ENCODE results near the gene FASN.

The FASN gene

GRCh38 chr17:82117139-82118090, 19.4 kb upstream of the FASN start:
- DNase-seq (ENCODE audit: low read depth), result no peak

DNA sequence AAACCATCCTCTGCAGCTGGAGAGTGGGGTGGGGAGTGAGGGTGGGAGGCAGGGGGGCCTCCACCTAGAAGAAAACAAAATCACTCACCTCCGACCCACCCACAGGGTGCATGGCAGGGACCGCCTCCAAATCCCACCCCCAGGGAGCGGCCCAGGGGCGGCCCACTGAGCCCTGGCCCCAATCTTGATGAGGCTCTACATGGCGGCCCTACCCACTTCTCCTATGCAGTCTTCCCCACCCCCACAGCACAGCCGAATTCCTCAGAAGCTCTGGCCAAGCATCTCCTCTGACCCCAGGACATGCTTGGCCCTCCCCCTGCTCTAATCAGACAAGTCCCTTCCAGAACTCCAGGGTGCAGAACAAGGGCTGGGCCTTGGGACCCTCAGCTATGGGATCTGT, 18.2 kb upstream of the FASN start:
- no peak for DNase-seq (ENCODE audit: low read depth)

DNA sequence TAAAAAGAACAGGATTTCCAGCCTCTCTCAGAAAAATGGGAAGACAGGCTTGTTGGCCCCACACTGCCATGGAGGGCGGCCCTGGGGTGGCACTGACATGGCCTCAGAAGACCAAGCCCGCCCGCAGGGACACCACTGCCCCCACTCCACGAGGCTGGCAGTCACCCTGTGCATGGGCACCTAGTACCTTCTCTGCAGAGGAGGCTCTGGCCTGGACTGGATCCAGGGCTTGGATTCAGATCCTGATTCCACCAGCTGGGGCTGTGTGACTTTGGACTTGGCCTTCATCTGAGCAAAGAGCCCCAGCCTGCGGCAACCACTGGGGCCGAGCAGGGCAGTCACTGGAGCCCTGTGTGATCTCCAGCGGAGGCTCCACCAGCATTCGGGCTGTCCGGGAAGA, 16.8 kb upstream of the FASN start:
- no peak for DNase-seq (ENCODE audit: low read depth)

DNA sequence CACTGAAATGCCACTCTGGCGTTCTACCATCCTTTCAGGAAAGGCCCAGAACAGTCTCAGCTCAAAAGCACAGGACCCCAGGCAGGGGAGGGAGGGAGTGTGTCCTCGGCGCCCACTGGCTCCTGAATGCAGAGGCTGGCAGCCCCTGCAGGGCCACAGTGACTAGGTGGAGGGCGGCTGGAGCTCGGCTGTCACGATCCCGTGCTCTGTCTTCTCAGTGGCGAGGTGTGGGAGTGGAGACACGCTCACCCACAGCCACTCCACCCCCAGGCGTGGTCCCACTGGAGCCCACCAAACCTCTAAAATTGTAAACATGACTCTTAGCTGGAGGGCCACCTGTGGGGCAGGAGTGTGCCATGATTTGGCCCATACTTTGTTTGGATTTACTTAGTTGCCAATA, 16.4 kb upstream of the FASN start:
- DNase-seq (ENCODE audit: low read depth), result no peak

DNA sequence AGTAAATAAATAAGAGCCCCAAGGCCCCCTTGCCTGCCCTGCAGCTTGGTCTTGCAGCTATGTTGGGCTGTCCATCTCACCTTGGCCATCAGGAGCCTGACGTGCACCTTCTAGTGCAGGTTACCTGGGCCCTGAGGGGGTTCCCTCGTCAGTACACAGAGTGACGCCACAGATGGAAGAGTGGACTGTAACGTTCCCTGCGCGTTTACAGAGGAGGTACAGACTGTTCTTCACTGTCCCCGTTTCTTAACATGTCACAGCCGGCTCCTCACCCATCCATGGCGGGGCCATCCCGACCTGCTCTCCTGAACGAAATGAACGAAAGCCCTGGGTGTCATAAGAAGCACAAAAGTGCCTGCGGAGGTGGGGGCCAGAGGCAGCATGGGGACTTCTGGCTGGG, 15.9 kb upstream of the FASN start:
- DNase-seq (ENCODE audit: low read depth), result no peak

- no peak for DNase-seq (ENCODE audit: low read depth)
Measured at GRCh38 chr17:82113422-82113821, 15.4 kb upstream of the FASN start.

GRCh38 chr17:82112914-82113311, 14.9 kb upstream of the FASN start:
- DNase-seq (ENCODE audit: low read depth), result no peak

DNA sequence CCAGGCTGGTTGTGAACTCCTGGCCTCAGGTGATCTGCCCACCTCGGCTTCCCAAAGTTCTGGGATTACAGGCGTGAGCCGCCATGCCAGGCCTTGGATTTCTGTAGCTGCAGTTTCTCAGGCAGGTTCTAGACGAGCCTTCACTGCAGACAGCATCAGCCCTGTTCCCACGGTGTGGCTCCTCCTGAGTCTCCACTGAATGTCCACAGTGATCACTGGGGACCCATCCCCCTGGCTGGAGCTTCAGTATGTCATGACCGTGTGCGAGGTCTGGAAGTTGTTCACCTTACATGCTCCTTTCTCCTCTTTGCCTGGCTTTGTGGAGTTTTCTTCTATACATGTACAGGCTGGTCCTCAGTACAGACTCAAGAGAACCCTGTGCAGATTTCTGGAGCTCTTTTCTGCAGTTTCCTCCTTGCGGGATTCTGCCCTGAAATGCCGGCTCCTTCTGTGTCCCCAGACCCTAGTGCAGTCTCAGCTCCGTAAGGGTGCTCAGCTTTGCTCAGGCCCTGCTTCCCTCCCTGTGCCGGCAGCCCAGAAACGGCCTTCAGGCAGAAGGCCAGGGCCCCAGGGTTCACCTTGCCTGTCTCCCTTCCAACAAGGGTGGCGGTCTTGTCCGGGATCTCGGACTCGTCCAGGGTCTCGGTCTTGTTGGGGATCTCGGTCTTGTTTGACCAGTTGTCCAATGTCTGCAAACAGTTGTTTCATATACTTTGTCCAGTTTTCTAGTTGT, 14.3 kb upstream of the FASN start:
- DNase-seq (ENCODE audit: low read depth), result no peak

DNA sequence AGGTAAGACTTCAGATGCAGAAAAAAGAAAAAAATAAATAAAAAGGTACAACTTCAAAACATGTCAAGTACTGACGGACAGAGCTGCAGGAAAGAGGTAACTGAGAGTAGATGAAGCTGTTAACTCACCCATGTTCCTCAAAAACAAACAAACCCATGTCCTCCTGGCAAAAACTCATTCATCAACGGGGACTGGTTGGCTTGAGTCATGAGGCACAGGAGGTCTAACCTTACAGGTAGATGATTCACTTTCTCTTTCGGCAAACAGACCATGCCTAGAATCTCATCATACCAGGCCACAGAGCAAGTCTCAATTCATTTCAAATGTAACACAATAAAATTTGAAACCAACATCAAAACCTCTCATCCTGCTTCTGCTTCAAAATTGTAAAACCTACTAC, 12.3 kb upstream of the FASN start:
- no peak for DNase-seq (ENCODE audit: low read depth)

GRCh38 chr17:82108961-82109475, 11.0 kb upstream of the FASN start:
- no peak for DNase-seq (ENCODE audit: low read depth)

DNA sequence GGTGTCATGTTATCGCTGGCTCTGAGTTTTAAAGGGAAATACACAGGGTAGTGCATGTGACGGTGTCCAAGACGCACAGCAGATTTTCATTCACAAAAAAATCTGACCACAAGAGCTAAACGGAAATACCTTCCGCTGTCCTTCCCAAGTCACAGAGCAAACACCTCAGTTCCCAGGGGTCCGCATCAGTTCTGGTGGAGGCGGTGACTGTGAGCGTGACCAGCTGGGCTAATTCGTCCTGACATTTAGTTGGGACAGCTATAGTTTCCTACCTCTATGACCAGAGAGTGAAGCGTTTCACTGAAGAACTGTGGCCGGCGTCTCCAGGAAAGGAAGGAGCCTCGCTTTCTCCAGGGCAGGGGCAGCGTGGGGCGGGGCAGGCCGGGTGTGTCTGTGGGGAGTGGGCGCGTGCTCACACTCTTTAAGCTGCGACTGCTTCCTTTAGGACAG, 10.5 kb upstream of the FASN start:
- no peak for DNase-seq (ENCODE audit: low read depth)

DNA sequence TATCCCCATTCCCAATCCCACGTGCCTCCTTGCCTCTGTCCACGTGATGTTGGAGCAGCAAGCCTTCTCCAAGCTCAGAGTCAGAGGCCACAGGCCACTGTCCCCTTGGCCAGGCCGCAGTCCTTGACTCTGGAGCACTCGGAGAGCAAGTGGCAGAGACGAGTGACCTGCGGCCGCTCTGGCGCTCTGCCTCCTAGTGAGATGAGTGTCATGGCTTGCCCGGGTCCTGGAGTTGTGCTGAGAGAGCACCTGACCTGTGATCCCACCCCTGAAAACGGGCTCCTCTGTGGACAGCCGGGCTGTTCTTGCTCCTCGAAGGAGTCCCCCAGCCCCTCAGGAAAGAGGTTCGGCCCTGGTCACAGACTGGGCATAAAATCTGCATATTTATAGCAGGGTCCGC, 10.0 kb upstream of the FASN start:
- DNase-seq (ENCODE audit: low read depth), result no peak

GRCh38 chr17:82107341-82107860, 9.4 kb upstream of the FASN start:
- DNase-seq (ENCODE audit: low read depth), result no peak

GRCh38 chr17:82106688-82107305, 8.8 kb upstream of the FASN start:
- DNase-seq (ENCODE audit: low read depth), result no peak

DNA sequence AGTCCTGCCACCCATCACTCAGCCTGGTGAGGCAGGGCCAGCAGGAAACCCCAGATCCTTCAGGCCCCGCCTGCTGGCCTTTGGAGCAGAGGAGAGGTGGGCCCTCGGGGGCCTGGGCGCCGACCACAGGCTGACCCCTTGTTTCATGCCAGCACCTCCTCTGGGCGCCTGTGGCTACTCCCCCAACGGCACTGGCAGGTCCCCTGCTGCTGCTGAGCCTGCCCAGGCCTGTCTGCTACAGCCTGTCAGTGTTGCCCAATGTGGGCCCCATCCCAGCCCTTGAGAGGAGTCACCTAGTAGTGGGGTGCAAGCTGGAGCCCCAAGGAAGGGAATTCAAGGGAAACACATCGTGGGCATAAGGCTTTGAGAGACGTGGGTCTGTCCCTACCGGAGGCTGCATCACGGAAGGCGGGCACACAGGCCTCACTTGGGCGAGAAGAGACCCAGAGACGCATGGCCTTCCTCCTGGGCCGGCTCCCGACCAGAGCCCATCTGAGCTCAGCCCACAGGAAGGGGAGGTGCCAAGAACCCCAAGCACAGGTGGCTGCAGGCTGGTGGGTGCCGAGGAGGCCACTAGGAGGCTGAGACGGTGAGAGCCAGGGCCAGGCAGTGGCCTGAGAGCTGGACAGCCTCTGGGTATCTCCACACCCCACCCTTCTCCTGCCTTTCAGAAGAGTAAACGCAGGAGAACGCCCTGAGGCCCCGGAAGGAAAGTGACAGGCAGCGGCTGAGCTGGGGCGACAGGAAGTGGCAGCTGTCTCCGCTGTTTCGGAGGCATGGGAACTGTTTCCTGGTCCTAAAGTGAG, 8.0 kb upstream of the FASN start:
- peak; percentile 53 for DNase-seq (ENCODE audit: low read depth)

- DNase-seq (ENCODE audit: low read depth), result no peak
Measured at GRCh38 chr17:82105417-82105881, 7.4 kb upstream of the FASN start.

- no peak for DNase-seq (ENCODE audit: low read depth)
Measured at GRCh38 chr17:82104797-82105416, 6.9 kb upstream of the FASN start.

DNA sequence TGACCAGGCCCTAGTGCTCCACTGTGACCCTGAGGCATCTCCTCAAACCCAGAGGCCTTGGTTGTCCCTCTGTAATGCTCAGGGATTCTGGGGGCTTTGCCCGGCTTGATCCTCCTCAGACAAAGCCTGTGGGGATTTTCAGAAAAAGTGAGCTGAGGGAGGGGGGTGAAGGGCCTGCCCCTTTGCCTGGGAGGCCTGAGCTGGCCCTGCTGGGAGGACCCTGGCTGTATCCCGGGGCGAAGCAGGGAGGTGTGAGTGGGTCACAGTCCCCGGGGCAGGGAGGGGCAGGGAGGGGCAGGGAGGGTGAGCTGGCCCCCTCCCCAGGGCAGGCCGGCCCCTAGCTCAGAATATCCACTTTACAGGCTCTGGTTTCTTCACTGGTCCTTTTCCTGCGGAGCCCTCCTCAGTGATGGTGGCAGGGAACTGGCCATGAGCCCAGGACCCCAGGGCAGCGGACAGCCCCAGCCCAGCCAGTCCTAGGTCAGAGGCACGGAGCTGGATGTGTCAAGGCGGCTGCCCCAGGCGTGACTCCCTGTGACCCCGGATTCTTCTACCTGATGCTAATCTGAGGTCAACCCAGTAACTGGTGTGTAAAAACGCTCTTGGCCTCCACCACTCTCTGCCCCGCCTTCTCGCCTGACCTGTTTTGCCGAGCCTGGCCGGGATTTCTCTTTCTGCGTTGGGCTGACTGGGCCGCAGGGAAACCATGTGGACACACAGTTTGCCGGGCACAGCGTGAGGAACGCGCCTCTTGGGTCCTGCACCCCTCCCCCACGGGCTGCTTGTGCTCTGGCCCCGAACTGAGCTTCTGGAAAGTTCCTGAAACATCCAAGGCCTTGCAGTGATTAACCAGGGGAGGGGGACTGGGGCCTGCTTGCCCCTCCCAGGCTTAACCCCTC, 5.8 kb upstream of the FASN start:
- DNase-seq (ENCODE audit: low read depth), result no peak

DNA sequence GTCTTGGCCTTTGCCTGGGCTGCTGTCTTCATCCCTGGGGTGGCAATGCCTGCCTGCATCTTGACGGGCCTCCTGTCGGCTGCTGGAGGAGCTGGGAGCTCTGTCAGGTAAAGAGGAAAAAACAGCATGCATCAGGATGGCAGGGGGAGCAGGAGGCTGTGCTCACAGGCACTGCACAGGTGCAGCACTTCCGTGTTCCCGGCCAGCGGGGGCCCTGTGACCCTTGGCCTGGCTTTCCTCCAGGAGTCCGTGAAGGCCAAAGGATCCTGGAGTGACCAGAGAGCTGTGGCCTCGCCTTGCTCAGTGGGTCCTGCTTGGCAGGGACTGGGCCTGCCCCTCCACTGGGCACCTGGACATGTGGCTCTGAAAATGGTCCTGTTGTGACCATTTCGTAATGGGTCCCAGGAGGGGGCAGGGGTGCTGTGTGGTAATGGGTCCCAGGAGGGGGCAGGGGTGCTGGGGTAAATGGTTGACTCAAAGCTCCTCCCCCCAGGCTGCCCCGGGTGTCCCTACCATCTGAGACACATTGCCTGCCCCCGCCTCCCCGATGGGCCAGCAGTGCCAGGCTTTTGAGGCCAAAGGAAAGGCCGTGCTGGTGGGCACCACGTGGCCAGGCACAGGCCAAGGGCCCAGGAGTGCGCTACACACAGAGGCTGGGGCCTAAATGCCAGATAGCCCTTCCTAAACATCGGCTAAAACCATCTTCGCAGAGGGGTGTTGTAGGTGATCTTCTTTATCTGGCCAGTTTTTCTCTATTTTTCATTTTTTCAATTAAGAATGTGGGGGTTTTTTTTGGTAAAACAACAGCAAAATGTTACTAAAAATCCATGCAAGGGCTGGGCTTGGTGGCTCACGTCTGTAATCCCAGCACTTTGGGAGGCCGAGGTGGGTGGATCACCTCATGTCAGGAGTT, 4.0 kb upstream of the FASN start:
- no peak for DNase-seq (ENCODE audit: low read depth)
